GM21529 (cell line): ENCODE results near the gene KIR2DL3.
"Not testable (repeated sequence)": the region's sequence is repeated elsewhere in the genome, so short reads cannot be mapped to it uniquely, and the experiment has no call there.

Source experiments
- ATAC-seq: cut with Tn5 transposase; IDR thresholded peaks from one replicate; pipeline ENCODE4 v1.9.1; 2021; ENCODE audit not compliant: unreplicated experiment

KIR2DL3 gene

GRCh38 chr19:54738306-54738705 lies at the start of gene KIR2DL3:
TSS of gene KIR2DL3 (plus strand) at chr19:54738513. CDS start at chr19:54738546, 33 bp downstream.
- ATAC-seq, result not testable (repeated sequence)

DNA sequence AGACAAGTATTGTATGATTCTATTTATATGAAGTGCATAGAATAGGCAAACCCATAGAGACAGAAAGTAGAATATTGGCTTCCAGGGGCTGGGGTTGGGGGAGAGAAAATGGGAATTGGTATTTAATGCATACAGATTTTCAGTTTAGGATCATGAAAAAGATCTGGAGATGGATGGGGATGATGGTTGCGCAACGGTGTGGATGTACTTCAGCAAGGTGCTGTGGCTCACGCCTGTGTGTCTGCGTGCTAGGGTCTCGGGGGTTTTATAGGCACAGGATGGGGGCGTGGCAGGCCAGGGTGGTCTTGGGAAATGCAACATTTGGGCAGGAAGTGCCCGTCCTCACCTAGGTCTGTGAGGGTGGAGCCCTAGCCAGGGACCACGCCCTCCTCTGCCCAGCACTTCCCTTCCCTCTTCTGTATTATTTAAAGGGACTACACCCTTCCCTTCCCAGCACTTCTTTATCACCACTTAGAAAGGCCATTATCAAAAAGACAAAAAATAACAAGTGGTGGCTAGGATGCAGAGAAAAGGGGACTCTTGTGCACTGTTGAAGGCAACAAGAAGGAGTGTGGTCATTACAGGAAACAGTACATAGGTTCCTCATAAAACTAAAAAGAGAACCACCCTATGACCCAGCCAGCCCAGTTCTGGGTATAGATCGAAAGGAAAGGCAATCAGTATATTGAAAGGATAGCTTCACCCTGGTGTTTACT lies 46.6 kb upstream of the KIR2DL3 start:
- no peak for ATAC-seq

- ATAC-seq, result no peak
These were observed 46.1 kb upstream of the KIR2DL3 start for GRCh38 chr19:54692298-54692615.

GRCh38 chr19:54694648-54695047 lies 43.7 kb upstream of the KIR2DL3 start:
- ATAC-seq, result no peak

DNA sequence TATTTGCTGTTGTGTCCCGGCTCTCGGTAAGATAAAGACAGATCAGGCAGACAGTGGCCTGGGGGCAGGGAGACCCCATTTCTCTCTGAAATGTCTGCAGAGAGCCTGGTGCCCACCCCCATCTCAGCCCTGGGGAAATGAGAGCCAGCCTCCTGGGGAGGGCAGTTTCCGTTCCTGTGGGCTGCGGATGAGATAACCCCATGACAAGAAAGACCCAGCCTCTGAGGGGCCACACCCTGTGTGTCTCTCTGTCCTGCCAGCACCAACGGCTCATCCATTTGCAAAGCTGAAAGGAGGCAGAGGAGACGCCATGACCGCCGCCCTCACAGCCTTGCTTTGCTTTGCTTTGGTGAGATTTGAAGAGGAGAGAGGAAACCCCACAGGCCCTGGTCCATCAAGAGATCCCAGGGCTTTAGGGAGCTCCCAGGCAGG lies 42.2 kb upstream of the KIR2DL3 start:
- no peak for ATAC-seq

- no peak for ATAC-seq
These were observed 41.5 kb upstream of the KIR2DL3 start for GRCh38 chr19:54696766-54697165.

DNA sequence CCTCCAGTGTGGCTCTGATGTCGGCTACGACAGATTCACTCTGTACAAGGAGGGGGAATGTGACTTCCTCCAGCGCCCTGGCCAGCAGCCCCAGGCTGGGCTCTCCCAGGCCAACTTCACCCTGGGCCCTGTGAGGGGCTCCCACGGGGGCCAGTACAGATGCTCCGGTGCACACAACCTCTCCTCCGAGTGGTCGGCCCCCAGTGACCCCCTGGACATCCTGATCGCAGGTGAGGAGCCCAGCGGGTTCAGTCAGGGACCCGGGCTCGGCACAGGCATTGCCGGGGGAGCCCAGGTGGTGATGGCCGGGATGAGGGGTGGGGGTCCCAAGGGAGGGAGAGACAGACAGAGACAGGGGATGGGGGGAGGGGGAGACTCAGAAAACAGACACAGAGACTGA lies 40.6 kb upstream of the KIR2DL3 start:
- not testable (repeated sequence) for ATAC-seq

DNA sequence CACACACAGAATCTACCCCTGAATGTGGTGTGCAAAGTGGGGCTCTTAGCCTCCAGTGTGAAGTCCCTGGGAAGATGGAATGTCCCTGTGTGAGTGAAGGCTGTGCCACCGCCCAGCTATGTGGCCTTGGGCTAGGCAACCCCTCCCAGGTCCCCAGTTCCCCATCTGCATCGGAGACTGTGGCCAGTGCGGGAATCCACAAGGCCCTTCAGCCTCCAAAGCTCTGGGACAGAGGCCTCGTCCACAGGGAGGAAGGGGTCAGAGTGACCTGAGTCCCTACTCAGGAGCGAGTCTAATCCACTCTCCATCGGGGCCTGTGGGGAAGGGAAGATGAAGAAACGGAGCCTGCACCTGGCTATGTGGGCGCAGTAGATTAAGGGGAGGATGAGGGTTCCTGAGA lies 33.4 kb upstream of the KIR2DL3 start:
- no peak for ATAC-seq

GRCh38 chr19:54707962-54708361 lies 30.4 kb upstream of the KIR2DL3 start:
- no peak for ATAC-seq

GRCh38 chr19:54708781-54709180 lies 29.5 kb upstream of the KIR2DL3 start:
- ATAC-seq, result no peak

DNA sequence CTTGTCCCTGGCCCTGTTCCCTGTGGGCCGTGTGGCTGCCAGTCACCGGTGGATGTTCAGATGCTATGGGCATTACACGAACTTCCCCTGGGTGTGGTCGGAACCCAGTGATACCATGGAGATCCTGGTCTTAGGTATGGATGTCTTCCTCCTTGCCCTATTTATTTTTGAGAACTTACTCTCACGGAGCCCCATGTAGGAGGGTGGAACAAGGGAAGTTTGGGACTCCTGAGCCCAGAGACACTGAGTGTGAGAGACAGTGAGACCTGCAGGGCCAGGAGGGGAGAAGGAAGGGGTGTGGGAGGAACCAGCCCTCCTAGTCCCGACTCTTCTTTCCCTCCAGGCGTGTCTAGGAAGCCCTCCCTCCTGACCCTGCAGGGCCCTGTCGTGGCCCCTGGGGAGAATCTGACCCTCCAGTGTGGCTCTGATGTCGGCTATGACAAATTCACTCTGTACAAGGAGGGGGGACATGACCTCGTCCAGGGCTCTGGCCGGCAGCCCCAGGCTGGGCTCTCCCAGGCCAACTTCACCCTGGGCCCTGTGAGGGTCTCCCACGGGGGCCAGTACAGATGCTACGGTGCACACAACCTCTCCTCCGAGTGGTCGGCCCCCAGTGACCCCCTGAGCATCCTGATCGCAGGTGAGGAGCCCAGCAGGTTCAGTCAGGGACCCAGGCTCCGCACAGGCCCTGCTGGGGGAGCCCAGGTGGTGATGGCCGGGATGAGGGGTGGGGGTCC lies 28.9 kb upstream of the KIR2DL3 start:
- no peak for ATAC-seq

DNA sequence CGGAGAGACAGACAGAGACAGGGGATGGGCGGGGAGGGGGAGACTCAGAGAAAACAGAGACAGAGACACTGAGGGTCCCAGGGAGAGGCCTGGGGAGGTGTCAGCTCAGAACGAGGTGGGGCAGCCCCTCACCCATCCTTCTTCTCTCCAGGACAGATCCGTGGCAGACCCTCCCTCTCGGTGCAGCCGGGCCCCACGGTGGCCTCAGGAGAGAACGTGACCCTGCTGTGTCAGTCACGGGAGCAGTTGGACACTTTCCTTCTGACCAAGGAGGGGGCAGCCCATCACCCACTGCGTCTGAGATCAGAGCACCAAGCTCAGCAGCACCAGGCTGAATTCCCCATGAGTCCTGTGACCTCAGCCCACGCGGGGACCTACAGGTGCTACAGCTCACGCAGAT lies 28.4 kb upstream of the KIR2DL3 start:
- ATAC-seq, result not testable (repeated sequence)

GRCh38 chr19:54724142-54724541 lies 14.2 kb upstream of the KIR2DL3 start, which contains the start of gene KIR3DL3:
TSS of gene KIR3DL3 (plus strand) at chr19:54724442. CDS start at chr19:54724497, 55 bp downstream.
- ATAC-seq, result no peak

GRCh38 chr19:54724644-54725043 lies 13.7 kb upstream of the KIR2DL3 start:
- ATAC-seq, result no peak

GRCh38 chr19:54725321-54725720 lies 13.0 kb upstream of the KIR2DL3 start:
- ATAC-seq, result no peak

- ATAC-seq, result no peak
These were observed 10.8 kb upstream of the KIR2DL3 start for GRCh38 chr19:54727562-54727961.

DNA sequence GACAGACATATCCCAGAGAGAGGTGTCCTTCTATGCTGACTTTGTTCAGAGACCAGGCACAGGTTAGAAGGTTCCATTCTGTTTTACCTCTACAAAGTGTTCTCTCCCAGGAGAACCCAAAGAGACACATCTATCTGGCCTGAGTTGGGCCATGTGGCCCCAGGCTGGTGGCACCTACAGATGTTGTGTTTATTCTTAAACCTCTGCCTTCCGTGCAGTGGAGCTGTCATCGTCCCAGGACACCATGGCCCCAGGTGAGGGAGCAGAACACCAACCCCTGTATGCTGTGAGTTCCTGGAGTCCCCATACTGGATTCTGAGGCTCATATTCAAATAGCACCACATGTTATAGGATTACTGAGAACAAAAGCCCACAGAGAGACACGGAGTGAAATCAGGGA lies 10.1 kb upstream of the KIR2DL3 start:
- ATAC-seq, result no peak

DNA sequence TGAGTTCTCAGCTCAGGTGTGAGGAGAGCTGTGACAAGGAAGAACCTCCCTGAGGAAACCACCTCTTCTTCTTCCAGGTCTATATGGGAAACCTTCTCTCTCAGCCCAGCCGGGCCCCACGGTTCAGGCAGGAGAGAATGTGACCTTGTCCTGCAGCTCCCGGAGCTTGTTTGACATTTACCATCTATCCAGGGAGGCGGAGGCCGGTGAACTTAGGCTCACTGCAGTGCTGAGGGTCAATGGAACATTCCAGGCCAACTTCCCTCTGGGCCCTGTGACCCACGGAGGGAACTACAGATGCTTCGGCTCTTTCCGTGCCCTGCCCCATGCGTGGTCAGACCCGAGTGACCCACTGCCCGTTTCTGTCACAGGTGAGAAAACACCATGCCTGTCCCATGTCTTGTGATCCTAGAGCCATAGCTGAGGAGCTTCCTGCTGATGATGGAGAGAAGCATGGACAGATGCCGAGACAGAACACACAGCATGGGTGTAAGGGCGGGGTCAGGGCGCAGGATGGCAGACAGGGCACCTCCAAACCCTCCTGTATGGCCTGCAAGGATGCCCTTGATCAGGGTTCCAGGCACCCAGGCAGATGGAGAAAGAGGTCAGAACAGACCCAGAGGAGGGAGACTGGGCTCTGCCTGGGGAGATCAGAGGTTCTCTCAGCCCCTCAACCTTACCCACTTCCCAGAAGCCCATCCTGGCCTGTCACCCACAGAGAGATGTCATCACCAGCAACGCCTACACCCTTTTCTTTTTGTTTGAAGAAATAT lies 8.7 kb upstream of the KIR2DL3 start:
- ATAC-seq, result no peak

GRCh38 chr19:54731191-54731590 lies 7.1 kb upstream of the KIR2DL3 start:
- ATAC-seq, result no peak

- no peak for ATAC-seq
These were observed 402 bp downstream of the KIR2DL3 start for GRCh38 chr19:54738715-54739114.

DNA sequence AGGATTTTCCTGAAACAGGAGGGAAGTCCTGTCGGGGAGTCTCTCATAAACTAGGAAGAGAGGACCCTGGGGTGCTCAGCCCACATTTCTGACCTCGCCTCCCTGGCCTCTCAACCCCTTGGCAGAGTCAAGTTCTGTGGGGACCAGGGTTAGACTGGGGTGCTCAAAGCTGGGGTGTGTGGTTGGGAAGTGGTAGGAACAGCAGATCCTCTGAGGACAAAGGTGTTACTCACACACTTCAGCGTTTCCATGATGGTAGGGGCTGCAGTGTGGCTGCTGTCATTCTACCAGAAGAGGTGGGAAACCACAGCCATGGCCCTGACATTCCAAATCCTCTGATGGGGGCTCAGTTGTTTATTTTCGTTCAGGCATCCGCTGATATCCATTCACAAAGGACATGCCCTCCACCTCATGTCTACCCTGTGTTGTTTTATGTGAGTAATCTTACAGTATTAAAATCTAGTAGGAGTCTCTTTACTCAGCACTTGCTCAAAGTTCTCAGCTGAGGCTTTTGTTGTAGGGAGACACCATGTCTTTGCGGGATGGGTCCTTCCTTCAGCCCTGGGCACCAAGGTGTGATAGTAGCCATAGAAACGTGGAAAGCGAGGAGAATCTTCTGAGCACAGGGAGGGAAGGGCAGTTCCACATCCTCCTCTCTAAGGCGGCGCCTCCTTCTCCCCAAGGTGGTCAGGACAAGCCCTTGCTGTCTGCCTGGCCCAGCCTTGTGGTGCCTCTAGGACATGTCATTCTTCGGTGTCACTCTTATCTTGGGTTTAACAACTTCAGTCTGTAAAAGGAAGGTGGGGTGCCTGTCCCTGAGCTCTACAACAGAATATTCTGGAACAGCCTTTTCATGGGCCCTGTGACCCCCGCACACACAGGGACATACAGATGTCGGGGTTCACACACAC lies 1.5 kb downstream of the KIR2DL3 start:
- ATAC-seq, result no peak
